GM18873 (cell line): ENCODE measurements around the gene PDE1C.

Experiments used
- ATAC-seq: cut with Tn5 transposase; IDR thresholded peaks from one replicate; pipeline ENCODE4 v1.9.1; 2021; ENCODE audit warnings: mild to moderate bottlenecking, moderate library complexity, moderate number of reproducible peaks; ENCODE audit not compliant: unreplicated experiment, low FRiP score

PDE1C gene

GRCh38 chr7:31906479-31907171, 163.6 kb downstream of the PDE1C start:
- ATAC-seq = no peak

- ATAC-seq = no peak
These were observed 166.2 kb downstream of the PDE1C start for GRCh38 chr7:31903962-31904361.

- no peak for ATAC-seq
These were observed 170.8 kb downstream of the PDE1C start for GRCh38 chr7:31899356-31899927.

- ATAC-seq = no peak
These were observed 173.3 kb downstream of the PDE1C start for GRCh38 chr7:31896925-31897324.

- ATAC-seq = no peak
These were observed 175.9 kb downstream of the PDE1C start for GRCh38 chr7:31894308-31894707.

GRCh38 chr7:31893365-31893764, 176.8 kb downstream of the PDE1C start:
- no peak for ATAC-seq

GRCh38 chr7:31892099-31892829, 177.9 kb downstream of the PDE1C start:
- peak; percentile 93 for ATAC-seq

GRCh38 chr7:31890766-31891165, 179.4 kb downstream of the PDE1C start:
- no peak for ATAC-seq

- ATAC-seq = no peak
These were observed 180.0 kb downstream of the PDE1C start for GRCh38 chr7:31890198-31890597.

GRCh38 chr7:31887006-31887405, 183.2 kb downstream of the PDE1C start:
- ATAC-seq = no peak

- ATAC-seq = no peak
These were observed 185.0 kb downstream of the PDE1C start for GRCh38 chr7:31885171-31885570.

GRCh38 chr7:31883761-31884164, 186.4 kb downstream of the PDE1C start:
- peak; percentile 93 for ATAC-seq

- ATAC-seq = no peak
These were observed 188.0 kb downstream of the PDE1C start for GRCh38 chr7:31882187-31882586.

GRCh38 chr7:31878875-31879274, 191.3 kb downstream of the PDE1C start:
- no peak for ATAC-seq

GRCh38 chr7:31875424-31875823, 194.8 kb downstream of the PDE1C start:
- no peak for ATAC-seq

GRCh38 chr7:31874631-31875386, 195.4 kb downstream of the PDE1C start:
- ATAC-seq = no peak

- ATAC-seq = peak; percentile 73
These were observed 196.2 kb downstream of the PDE1C start for GRCh38 chr7:31873816-31874597.

- no peak for ATAC-seq
These were observed 197.4 kb downstream of the PDE1C start for GRCh38 chr7:31872545-31873370.

- no peak for ATAC-seq
These were observed 205.6 kb downstream of the PDE1C start for GRCh38 chr7:31864646-31865045.
